Peyer's patch (tissue), 4 donors: ENCODE measurements around the gene MAGI2.

Experiments used
- CTCF ChIP-seq, 6 experiments: fragments of 450-650 bp in 4 of 6; fragments of 200-600 bp in 2 of 6; sonication (generic) in 1 of 6; IDR thresholded peaks; one replicate each; pipeline ENCODE4 v1.5.1; 2017 to 2019; ENCODE audit warnings: antibody characterized with exemption in 6 of 6, mild to moderate bottlenecking in 3 of 6, moderate library complexity in 1 of 6
- POLR2A ChIP-seq, 2 donors: fragments of 450-650 bp; IDR thresholded peaks; one replicate each; pipeline ENCODE4 v1.5.1; 2017; ENCODE audit warnings: antibody characterized with exemption in 2 of 2, mild to moderate bottlenecking in 2 of 2, moderate library complexity in 2 of 2

GRCh38 chr7:78161781-78162180 lies 1291.7 kb downstream of the MAGI2 start:
- TF ChIP-seq CTCF (IDR thresholded peaks at IDR 0.05) (no peak), POLR2A (IDR thresholded peaks at IDR 0.05) (no peak)
